Central memory CD8-positive, alpha-beta T cell (primary cell): ENCODE data around the gene CEP68.
"Not testable (repeated sequence)": the region's sequence is repeated elsewhere in the genome, so short reads cannot be mapped to it uniquely, and the experiment has no call there.

Experiments
- ATAC-seq: fragments of 150-1000 bp; cut with Tn5 transposase; replicated peaks from 2 replicates; pipeline ENCODE4 v1.10.0; 2022; ENCODE audit warnings: mild to moderate bottlenecking, moderate FRiP score, moderate number of reproducible peaks; ENCODE audit not compliant: poor library complexity, severe bottlenecking; ENCODE audit errors: extremely low read depth
- DNase-seq, 2 donors: peaks; one replicate each; pipeline ENCODE4 v3.0.0; 2021; ENCODE audit warnings: low spot score in 2 of 2
- H3K27ac Mint-ChIP-seq: one replicate; pipeline ENCODE4 v1.8.0; 2022; ENCODE audit warnings: low read depth, mild to moderate bottlenecking, moderate library complexity, mixed read lengths
- H3K27me3 Mint-ChIP-seq: one replicate; pipeline ENCODE4 v1.8.0; 2022; ENCODE audit warnings: mixed read lengths
- H3K36me3 Mint-ChIP-seq: one replicate; pipeline ENCODE4 v1.8.0; 2022; ENCODE audit warnings: mild to moderate bottlenecking, moderate library complexity, mixed read lengths; ENCODE audit not compliant: insufficient read depth
- H3K4me1 Mint-ChIP-seq: one replicate; pipeline ENCODE4 v1.8.0; 2022; ENCODE audit warnings: mixed read lengths
- H3K4me3 Mint-ChIP-seq: one replicate; pipeline ENCODE4 v1.8.0; 2022; ENCODE audit warnings: mild to moderate bottlenecking, moderate library complexity, mixed read lengths
- H3K9me3 Mint-ChIP-seq: one replicate; pipeline ENCODE4 v1.8.0; 2022; ENCODE audit warnings: mixed read lengths

The CEP68 gene

DNA sequence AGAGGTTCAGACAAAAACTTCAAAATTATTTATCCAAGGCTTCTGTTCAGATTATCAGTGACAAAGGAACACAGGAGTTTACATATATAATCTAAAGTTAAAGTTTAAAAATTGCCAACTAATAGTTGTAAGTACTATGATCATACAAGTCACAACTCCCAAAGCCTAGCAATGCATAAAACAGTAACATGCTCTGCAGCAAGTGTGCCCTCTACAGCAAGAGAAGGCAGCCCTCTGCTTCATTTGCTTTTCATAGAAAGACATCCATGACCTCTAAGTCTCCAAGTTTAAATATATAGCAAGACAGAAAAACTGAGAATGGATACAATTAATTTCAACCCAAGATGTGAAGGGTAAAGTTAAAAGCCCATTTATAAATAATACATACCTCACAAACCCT is 60.4 kb downstream of the CEP68 start:
- ATAC-seq: no peak
- no peak for DNase-seq
- peaks cover 11% of the 10 kb centered on the region for H3K36me3 Mint-ChIP-seq
- H3K27ac Mint-ChIP-seq: no peak overlapping the region
- peaks cover 60% of the 10 kb centered on the region for H3K4me1 Mint-ChIP-seq
- H3K4me3 Mint-ChIP-seq: no peak overlapping the region
- H3K27me3 Mint-ChIP-seq: no peaks in the 10 kb centered on the region
- no peaks in the 10 kb centered on the region for H3K9me3 Mint-ChIP-seq

DNA sequence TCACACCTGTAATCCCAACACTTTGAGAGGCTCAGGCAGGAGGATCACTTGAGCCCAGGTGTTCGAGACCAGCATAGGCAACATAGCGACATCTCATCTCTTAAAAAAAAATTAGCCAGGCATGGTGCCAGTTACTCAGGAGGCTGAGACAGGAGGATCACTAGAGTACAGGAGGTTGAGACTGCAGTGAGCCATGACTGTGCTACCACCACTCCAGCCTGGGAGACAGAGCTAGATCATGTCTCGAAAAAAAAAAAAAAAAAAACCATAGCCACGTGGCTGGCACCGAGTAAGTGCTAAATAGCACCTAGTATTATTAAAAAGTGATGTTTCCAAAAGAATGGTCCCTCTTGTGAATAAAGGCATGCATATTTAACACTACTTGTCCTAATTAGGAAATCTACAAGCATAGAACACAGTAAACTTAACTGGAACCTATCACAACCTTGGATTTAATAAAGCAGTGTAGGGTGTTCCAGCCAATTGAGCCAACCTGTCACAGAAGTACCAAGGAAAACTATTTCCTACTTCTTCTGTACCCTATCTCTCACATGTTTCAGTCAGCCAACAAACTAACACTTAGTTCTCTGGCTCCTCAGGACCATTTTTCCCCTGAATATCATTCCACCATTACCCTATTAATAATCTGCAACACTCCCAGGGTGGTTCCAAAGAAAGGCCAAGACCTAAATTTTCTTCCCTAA is 64.9 kb downstream of the CEP68 start:
- ATAC-seq (no peak), DNase-seq (no peak)
- peaks cover 14% of the 10 kb centered on the region for H3K36me3 Mint-ChIP-seq
- no peaks in the 10 kb centered on the region for H3K27me3 Mint-ChIP-seq
- peaks cover 67% of the 10 kb centered on the region for H3K4me1 Mint-ChIP-seq
- H3K9me3 Mint-ChIP-seq: no peaks in the 10 kb centered on the region
- peak overlapping the region; percentile 32 for H3K4me3 Mint-ChIP-seq
- no peak overlapping the region for H3K27ac Mint-ChIP-seq

DNA sequence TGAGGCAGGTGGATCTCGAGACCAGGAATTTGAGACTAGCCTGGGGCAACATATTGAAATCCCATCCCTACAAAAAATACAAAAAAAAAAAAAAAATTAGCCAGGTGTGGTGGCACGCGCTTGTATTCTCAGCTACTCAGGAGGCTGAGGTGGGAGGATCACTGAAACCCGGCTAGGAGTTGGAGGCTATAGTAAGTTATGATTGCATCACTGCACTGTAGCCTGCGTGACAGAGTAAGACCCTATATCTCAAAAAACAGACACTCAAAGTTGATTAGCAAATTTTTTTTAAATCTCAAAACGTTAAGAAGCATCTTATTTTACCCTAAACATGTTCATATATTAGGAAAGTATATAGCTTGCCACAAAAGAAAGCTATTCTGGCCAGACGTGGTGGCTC is 66.1 kb downstream of the CEP68 start:
- H3K4me1 Mint-ChIP-seq: peaks cover 67% of the 10 kb centered on the region
- H3K36me3 Mint-ChIP-seq: peaks cover 16% of the 10 kb centered on the region
- H3K4me3 Mint-ChIP-seq: no peak overlapping the region
- DNase-seq (no peak), ATAC-seq (no peak)
- no peak overlapping the region for H3K27ac Mint-ChIP-seq
- H3K9me3 Mint-ChIP-seq: no peaks in the 10 kb centered on the region
- no peaks in the 10 kb centered on the region for H3K27me3 Mint-ChIP-seq

DNA sequence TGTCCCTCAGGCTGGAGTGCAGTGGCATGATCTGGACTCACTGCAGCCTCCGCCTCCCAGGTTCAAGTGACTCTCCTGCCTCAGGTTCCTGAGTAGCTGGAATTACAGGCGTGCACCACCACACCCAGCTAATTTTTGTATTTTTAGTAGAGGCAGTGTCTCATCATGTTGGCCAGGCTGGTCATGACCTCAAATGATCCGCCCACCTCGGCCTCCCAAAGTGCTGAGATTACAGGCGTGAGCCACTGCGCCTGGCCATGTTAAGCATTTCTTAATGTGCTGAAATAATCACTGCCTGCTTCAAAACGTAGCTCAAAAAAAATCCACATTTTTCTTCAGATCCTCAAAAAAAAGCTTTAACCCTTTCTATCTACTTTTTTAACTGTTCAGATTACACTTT is 69.2 kb downstream of the CEP68 start:
- peaks cover 15% of the 10 kb centered on the region for H3K36me3 Mint-ChIP-seq
- not testable (repeated sequence) for H3K27me3 Mint-ChIP-seq, ATAC-seq, H3K9me3 Mint-ChIP-seq, DNase-seq
- peak overlapping the region; percentile 55 for H3K4me3 Mint-ChIP-seq
- peak overlapping the region; percentile 16 for H3K27ac Mint-ChIP-seq
- peaks cover 59% of the 10 kb centered on the region for H3K4me1 Mint-ChIP-seq

DNA sequence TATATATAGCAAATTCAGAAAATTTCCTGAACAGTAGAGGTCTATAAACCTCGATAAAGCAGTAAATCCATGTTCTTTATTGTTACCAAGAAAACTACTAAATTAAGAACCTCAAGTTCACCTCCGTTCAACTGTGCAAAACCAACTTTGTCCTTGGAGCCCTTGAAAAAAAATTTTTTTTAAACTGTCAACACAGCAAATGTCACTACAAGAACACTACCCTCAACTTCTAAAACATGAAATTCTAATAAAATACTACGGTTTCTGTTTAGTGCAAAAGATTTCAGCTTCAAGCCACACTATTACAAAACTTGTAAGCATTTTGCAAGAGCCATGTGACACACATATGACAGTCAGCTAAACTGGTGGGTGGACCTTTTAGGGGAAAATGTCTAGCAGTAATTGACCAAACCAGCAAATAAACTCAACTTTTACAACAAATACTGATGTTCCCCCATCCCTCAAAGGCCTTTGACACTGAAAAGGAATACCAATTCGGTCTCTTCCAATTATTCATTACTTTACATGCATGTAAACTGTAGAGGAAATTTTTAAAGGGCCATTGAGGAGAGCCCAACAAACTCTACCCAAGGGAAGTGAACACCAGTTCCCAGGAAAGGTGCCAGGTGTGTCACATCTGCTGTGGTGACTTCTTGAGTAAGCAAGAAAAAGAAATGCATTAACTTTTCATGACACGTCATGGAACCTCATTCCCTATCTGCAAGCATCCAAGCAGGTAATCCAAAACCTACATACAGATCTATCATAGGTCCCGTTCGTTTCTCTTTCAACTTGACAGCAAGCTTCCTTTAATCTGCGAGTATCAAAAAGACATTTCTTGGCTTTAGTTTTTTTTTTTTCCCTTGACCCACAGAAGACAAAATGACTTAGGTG is 72.3 kb downstream of the CEP68 start:
- Mint-ChIP-seq H3K9me3 (no peaks in the 10 kb centered on the region), H3K27ac (peak overlapping the region; percentile 99), H3K4me3 (peak overlapping the region; percentile 98), H3K4me1 (peaks cover 45% of the 10 kb centered on the region), H3K27me3 (no peaks in the 10 kb centered on the region), H3K36me3 (peaks cover 13% of the 10 kb centered on the region)
- DNase-seq: no peak
- no peak for ATAC-seq

DNA sequence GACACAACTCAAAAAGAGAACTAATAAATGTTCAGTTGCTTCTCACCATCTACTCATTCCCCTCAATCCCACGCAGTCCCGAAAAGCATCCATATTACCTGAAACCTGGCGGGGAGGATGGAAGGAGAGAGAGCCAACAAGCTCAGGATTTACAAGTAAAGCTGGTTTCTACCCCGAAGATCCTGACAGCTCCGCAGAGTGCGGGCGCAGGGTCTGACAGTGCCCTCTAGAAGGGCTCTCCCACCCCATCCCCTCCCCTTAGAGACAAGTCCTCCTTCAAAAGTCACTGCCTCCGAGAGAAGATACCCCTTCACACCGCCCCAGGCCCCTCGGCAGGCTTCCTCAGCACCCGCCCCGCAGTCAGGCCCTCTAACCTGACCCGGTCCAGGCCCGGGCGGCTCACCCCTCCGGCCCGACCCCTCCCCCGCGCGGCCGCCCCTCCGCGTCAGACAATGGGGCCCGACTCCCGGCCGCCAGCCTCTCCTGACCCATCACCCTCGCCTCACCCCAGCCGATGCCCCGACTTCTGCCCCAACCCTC is 73.1 kb downstream of the CEP68 start:
- peak; percentile 4 for ATAC-seq
- Mint-ChIP-seq H3K9me3 (no peaks in the 10 kb centered on the region), H3K27me3 (no peaks in the 10 kb centered on the region), H3K4me3 (peak overlapping the region; percentile 98), H3K4me1 (peaks cover 43% of the 10 kb centered on the region), H3K36me3 (peaks cover 13% of the 10 kb centered on the region), H3K27ac (peak overlapping the region; percentile 99)
- no peak for DNase-seq

DNA sequence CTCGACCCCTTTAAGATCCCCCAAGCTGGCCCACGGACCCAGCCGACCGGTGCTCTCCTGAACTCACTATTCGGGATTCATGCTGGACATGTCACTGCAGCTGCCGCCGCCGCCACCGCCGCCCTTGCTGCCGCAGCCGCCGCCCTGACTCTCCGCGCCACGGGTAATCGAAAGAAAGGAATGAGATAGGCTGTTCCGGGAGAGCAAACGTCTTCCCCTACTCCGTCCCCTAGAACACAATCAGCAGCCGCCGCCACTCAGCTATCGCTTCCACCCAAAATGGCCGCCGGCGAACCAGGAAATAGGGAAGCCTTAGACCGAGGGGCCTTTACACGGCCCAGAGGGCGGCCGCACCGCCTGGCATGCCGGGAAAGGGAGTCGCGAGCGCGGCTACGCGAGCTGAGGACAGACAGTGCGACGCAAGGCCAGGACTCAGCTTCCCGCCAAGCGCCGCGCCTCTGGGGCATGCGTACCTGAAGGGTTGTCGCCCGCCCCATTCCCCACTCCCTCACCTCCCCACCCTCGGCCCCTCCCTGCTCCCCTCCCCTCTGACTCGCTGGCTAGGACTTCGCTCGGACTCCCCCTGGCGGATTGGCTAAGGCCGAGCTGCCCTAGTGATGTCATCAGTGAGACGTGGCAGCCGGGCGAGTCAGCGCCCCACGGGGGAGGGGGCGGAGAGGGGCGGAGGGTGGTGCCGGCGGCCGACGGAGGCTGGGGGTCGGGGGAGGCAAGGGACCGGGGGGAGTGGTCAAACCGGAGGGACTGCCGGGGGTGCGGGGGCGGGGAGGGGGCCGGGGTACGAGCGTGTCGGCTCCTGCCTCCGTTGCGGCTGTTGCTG is 73.8 kb downstream of the CEP68 start, which contains the start of gene RAB1A:
TSS of gene RAB1A (minus strand) at position 281 of the 838 bp plus-strand sequence. CDS start at position 90, 191 bp downstream.
- peak; percentile 91 to 97 for DNase-seq
- Mint-ChIP-seq H3K9me3 (no peaks in the 10 kb centered on the region), H3K4me3 (peak within 1 kb of the TSS; percentile 98), H3K27me3 (no peaks in the 10 kb centered on the region), H3K36me3 (peaks cover 13% of the 10 kb centered on the region), H3K27ac (peak within 1 kb of the TSS; percentile 99), H3K4me1 (peaks cover 36% of the 10 kb centered on the region)
- peak; percentile 96 for ATAC-seq

DNA sequence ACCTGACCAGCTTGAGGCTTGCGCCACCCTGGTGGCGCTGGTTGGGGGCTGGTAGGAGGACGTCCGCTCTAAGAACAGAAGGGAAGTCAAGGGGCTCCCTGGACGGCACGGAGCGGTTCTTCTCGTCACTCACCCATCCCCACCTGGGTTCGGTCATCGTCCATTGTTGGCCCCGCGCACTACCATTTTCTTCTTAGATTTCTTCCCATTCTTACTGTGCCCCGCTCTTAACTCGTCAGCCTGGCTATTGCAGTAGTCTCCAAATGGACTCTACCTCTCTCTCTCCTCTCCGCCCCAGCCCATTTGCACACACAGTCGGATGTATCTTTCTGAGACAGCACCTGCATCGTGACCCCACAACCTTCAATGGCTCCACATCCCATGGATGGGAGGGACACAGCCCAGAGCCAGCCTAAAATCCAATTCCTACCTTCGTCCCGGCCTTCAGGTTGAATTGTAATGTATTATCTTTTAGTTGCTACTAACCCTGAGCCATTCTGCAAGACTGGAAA is 74.5 kb downstream of the CEP68 start:
- H3K4me1 Mint-ChIP-seq: peaks cover 35% of the 10 kb centered on the region
- H3K27ac Mint-ChIP-seq: peak overlapping the region; percentile 99
- H3K9me3 Mint-ChIP-seq: no peaks in the 10 kb centered on the region
- peak overlapping the region; percentile 98 for H3K4me3 Mint-ChIP-seq
- DNase-seq (peak in 1 of 2 donors; percentile 29), ATAC-seq (no peak)
- H3K36me3 Mint-ChIP-seq: peaks cover 13% of the 10 kb centered on the region
- H3K27me3 Mint-ChIP-seq: no peaks in the 10 kb centered on the region

DNA sequence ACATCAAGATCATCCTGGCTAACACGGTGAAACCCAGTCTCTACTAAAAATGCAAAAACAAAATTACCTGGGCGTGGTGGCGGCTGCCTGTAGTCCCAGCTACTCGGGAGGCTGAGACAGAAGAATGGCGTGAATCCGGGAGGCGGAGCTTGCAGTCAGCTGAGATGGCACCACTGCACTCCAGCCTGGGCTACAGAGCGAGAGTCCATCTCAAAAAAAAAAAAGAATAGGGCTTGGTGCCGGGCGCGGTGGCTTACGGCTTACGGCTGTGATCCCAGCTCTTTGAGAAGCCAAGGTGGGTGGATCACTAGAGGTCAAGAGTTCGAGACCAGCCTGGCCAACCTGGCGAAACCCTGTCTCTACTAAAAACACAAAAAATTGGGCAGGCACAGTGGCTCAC is 76.7 kb downstream of the CEP68 start:
- H3K4me3 Mint-ChIP-seq, H3K27me3 Mint-ChIP-seq, DNase-seq, ATAC-seq, H3K27ac Mint-ChIP-seq, H3K9me3 Mint-ChIP-seq: not testable (repeated sequence)
- H3K36me3 Mint-ChIP-seq: peaks cover 11% of the 10 kb centered on the region
- H3K4me1 Mint-ChIP-seq: peaks cover 20% of the 10 kb centered on the region

DNA sequence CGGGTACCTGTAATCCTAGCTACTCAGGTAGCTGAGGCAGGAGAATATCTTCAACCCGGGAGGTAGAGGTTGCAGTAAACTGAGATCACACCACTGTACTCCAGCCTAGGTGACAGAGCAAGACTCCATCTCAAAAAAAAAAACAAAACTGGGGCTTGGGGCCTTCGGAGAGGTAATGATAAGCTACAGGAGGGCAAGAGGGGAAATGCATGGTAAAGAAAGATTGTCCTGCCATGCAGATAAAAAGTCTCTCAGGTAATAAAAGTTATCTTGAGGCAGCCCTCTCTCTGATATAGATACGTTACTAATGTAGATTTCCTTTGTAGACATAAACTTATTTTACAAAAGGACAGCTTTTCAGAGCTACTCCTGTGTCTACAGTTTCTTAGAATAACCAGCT is 77.4 kb downstream of the CEP68 start:
- Mint-ChIP-seq H3K27ac (no peak overlapping the region), H3K4me3 (no peak overlapping the region)

DNA sequence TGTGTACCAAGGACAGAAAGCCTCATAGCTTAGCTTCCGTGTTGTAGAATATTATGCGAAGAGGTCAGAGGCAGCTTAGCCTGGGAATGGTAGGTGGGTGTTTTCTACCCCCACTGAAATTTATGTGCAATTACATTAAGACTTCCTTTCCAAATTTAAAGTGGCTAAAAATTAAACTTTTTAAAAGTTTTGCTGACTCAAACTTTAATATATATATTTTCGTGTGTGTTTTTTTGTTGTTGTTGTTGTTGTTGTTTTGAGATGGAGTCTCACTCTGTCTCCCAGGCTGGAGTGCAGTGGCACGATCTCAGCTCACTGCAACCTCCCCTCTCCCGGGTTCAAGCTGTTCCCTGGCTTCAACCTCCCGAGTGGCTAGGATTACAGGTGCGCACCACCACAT is 77.9 kb downstream of the CEP68 start:
- Mint-ChIP-seq H3K36me3 (peaks cover 10% of the 10 kb centered on the region), H3K4me1 (peaks cover 11% of the 10 kb centered on the region), H3K27ac (no peak overlapping the region), H3K4me3 (no peak overlapping the region), H3K27me3 (no peaks in the 10 kb centered on the region), H3K9me3 (no peaks in the 10 kb centered on the region)
- ATAC-seq: no peak
- DNase-seq: no peak

More for the DNA sequence above, 77.4 kb downstream of the CEP68 start:
- Mint-ChIP-seq H3K9me3 (no peaks in the 10 kb centered on the region), H3K36me3 (peaks cover 11% of the 10 kb centered on the region), H3K4me1 (peaks cover 16% of the 10 kb centered on the region), H3K27me3 (no peaks in the 10 kb centered on the region)
- ATAC-seq: no peak
- DNase-seq: no peak

DNA sequence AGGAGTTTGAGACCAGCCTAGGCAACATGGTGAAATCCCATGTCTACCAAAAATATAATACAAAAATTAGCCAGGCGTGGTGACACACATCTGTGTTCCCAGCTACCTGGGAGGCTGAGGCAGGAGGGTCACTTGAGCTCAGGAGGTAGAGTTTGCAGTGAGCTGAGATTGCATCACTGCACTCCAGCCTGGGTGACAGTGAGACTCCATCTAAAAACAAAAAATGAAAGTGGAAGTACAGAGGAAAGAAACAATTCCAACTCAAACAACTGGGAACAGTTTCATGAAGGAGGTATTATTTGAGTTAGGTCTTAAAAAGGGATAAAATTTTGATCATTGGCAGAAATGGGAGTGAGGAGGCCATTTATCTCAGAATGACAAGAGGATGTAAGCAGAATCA is 80.0 kb downstream of the CEP68 start:
- Mint-ChIP-seq H3K4me3 (no peak overlapping the region), H3K9me3 (no peaks in the 10 kb centered on the region), H3K27ac (no peak overlapping the region), H3K36me3 (peaks cover 2% of the 10 kb centered on the region), H3K4me1 (peaks cover 2% of the 10 kb centered on the region), H3K27me3 (no peaks in the 10 kb centered on the region)
- DNase-seq: no peak
- no peak for ATAC-seq
